HG03135 (cell line): ENCODE data around the gene GALNT2.

ENCODE experiments used
- ATAC-seq: cut with Tn5 transposase; IDR thresholded peaks from one replicate; pipeline ENCODE4 v1.9.1; 2021; ENCODE audit warnings: mild to moderate bottlenecking, moderate library complexity; ENCODE audit not compliant: unreplicated experiment

The GALNT2 gene

DNA sequence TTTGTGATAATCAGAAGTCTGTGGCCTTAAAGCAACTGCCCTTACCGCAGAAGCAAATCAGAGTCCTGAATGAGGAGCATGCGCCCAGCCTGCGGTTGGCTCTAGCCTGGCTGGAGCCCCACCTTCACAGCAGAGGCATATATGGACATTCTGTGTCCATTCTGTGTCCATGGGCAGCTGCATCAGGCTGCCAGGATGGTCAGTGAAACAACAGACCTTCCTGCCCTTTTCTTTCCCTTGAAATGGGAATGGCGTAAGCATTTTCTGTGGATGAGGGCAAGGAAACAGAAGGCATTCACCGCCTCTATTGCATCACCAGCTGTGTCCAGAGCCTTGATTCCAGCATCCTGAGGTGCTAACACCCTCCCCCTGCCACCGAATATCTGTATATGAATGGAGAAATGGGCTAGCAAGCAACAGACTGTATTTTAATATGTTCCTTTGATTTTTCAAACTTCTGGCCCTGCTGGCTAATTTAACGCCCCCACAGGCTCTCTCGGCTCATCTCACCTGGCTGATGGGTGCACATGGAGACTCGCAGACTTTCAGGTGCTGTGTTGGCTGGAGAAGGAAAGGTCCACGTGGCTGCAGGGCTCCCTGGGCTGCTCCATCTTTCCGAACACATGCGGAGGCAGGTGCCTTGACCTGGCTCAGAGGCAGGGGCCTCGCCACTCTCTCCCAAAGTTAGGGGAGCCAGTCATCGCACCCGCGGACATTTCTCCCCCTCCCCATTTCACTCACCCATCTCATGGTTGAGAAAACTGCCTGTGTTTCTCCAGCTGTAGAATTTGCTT, 159.2 kb downstream of the GALNT2 start:
- no peak for ATAC-seq

DNA sequence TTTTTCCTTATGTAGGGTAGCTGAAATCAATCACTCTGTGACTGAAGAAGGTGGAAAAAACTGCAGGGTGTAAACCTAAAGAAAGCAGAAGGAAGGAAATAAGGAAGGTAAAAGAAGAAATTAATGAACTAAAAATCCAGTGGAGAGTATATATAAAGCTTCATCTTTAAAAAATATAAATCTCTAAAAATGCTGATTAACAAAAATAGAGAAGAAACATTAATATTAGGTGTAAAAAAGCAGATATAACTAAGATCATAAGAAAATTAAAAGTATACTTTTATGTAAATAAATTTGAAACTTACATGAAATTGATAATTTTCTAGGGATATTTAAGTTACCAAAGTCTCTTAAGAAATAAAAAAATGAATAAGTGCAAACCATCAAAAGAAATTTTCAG, 159.8 kb downstream of the GALNT2 start:
- ATAC-seq, result no peak

DNA sequence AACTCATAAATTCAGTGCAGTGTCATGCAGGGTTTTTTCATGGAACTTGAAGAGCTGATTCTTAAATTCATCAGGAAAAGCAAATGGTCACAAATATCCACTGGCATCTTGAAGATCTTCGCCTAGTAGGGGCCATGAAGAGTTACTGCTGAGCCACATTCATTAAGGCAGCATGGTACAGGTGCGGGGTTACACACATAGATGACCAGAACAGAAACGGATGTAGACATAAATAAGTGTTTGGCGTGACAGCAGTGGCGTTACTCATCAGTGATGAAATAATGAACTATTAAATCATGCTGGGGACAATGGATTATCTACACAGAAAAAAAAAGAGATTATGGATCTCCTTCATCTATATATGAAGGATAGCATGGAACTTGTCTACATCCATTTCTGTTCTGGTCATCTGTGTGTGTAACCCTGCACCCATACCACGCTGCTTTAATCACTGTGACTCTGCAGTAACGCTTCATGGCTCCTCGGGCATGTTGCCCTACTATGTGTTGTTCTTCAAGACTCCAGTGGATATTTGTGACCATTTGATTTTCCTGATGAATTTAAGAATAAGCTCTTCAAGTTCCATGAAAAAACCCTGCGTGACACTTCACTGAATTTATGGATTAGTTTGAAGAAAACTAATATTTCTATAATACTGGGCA, 161.3 kb downstream of the GALNT2 start:
- no peak for ATAC-seq

DNA sequence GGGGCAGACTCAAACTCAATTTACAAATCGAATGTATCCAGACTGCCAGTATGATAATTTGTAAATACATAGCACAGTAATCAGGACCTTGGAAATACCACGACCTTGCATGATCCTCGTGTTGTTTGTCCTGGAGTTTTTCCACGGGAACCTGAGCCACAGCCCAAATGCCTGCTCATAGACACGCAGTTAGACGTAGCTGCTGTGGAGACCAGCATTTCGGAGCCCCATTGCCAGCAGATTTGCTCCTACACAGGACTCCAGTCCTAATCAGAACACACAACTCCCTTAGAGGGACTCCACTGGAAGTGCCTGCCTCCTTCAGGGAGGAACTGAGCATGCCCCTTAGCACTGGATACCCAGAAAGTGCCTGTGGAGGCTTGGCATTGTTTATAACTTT, 163.2 kb downstream of the GALNT2 start:
- no peak for ATAC-seq

DNA sequence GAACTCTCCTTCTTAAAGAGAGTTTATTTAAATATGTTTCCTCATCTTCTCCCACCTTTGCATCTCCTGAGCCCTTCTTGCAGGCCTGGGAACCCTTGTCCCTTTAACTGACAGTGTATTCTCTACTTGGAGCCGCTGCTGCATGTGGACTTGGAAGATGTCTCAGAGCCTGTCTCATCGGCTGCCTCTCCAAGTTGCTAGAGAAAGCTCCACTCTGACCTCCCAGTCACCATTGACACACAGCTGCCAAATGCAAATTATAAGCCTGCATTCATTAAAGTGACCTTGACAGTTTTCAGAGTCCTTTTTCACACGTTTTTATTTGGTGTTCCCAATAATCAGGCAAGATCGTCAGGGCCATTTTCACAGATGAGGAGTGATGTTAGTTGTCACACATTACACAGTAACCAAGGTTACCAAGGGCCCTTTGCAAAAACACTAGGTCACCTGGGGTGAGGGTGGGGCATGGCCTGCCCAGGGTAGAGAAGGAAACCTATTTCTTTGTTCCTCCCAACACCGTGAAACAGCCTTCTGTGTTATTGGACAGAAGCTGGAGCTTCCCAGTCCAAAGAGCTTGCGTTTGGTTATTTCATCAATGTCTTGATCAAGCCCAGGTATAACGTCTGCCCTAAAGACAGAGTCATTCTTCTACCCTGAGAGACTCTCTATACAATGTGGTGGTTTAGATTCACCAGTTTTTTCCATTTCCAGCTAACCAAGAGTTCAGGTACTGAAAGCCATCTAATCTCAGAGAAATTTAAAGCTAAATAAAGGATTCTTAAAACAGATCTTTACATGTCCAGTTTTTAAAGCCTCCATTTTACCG, 164.1 kb downstream of the GALNT2 start:
- ATAC-seq, result no peak

DNA sequence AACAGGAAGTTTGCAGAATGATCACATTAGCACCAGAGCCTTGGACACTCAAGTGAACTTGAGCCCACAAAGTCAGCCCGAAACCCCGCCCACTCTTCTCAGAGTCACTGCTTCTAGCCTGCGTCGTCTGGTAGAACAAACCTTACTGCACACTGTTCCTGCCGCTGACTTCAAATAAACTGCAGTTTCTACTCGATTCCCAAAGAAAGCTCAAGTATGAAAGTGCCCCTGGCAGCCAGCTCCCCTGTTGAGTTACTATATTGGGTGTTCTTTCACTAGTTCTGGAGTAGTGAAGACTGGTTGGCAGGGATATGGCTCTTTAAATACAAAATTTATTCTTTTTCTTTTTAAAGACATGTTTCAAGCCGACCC, 164.7 kb downstream of the GALNT2 start:
- ATAC-seq, result no peak

DNA sequence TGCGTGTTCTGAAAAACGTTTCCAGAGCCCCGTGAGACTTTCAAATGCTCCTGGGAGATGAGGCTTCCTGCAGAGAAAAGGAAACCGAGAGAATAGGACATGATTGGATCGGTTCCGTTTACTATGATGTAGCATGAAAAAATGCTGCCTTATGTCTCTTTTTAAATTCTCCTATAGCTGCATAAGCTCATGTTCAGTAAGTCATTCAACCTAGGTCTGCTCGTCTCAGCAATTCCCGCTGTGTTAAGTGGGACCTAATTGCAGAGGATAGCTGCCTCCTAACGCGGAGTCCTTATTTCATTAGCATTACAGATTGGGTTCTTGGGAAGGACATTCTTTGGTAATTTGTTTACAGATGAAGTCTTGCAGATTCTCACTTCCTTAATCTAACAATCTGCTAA, 165.3 kb downstream of the GALNT2 start:
- no peak for ATAC-seq

DNA sequence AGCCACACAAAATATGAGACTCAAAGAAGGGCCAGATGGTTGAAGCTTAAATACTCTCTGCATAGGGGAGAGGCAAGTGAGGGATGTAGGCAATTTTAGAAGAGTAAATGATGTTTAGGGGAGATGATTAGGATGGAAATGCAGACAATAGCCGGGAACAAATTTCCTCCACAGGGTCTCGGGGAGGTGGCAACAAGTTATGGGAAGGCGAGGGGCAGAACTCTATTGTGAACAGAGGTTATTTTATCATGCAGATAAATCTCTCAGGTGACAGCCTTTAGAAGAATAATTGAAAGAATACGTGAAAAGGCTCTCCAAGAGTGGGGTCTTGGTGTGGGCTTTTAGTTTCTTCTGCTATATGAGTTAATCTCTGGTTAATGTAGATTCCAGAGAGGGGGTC, 166.7 kb downstream of the GALNT2 start:
- ATAC-seq, result no peak

DNA sequence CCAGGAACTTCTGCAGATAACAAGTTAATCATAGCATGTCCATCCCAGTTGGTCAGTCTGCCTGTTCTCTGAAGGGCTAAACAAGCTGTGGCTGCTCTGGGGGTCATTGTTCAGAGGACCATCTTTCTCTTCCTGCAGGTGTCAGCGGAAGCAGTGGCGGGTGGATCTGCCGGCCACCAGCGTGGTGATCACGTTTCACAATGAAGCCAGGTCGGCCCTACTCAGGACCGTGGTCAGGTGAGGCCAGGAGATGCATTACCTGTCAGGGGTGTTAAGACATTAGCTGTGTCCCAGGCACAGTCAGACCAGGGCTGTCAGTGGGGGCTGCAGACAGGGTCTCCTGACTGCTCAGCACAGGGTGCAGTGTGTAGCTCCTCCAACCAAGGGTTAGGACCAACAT, 168.8 kb downstream of the GALNT2 start:
- no peak for ATAC-seq

DNA sequence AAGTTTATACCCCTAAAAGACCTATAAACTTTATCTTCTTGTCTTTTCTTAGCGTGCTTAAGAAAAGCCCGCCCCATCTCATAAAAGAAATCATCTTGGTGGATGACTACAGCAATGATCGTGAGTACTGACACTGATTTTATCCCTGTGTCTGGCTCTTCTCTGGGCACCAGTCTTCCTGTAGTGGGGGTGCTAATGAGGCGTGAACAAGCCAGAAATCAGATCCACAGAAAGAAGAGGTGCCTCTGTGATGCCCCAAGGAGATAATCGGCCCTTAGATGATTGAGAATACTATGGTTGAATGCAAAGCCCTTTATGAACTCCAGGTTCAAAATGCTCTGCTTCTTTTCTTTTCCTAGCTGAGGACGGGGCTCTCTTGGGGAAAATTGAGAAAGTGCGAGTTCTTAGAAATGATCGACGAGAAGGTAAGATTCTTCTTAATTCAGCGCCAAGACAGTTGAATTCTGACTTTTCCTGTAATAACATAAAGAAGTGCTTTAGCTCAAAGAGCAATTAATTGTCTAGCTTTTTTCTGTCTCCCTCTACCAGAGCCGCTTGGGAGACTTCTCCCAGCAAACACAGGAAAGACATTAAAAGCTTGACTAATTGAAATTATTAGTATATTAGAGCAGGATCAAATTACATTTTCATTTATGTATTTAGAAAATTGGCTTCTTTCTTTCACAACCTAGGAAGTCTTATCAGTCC, 169.4 kb downstream of the GALNT2 start:
- ATAC-seq, result no peak

DNA sequence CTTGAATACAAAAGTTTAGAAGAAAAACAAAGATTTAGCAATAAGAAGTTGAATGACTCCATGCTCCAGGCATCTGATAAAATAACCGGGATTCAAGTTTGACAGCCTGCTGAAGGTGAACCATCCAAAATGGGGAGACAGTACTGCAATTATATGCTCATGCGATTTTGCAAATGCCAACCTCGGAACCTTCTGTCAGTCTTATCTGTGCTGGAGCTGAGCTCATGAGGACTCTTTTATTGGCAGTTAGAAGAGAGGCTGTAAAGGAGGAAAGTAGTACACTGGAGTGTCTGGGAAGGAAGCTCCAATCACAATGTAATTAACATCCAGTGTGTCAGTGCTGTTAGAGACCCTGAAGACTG, 170.0 kb downstream of the GALNT2 start:
- no peak for ATAC-seq

DNA sequence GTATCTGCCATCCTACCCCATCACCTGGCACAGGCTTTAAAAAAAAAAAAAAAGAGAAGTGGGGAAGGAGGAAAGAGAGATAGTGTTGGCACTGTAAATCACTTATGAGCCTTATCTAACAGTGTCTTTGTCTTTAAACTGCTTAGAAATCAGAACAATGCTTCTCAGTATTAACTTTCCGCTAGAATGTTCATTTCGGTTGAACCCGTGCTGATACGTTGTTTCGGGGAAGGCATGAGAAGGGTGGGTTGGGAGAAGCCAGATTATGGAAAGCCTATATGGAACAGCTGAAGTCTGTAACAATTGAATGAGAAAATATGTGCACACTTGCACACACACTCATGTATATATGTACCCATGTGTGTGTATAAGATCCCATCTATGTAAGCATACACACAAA, 170.8 kb downstream of the GALNT2 start:
- no peak for ATAC-seq

DNA sequence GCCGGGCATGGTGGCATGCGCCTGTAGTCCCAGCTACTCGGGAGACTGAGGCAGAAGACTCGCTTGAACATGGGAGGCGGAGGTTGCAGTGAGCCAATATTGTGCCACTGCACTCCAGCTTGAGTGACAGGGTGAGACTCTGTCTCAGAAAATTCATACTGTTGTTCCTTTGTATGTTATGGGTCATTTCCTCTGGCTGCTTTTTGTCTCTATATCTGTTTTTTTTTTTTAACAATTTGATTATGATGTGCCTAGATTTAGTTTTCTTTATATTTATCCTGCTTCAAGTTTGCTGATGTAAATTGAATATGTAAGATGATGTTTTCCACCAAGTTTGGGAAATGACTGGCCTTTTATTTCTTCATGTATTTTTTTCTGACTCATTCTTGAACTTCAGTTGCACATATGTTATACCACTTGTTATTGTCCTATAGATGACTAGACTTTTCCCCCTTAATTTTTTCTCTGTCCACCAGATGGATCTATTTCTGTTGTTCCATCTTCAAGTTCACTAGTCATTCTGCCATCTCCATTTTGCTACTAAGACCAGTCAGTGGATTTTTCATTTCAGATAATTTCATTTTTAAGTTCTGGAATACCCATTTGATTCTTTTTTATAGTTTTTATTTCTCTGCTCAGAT, 173.5 kb downstream of the GALNT2 start:
- ATAC-seq, result no peak

DNA sequence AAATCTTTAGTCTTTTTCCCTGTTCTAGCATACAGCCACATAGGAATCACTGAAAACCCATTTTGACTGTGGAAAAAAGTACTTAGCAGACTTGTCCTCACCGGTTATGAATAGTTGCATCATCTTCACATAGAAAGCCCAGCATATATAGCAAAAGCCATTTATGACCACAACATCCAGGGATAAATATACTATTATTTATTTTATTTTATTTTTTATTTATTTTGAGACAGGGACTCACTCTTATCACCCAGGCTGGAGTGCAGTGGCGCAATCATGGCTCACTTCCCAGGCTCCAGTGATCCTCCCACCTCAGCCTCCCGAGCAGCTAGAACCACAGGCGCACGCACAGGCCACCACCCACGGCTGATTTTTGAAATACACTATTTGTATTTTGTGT, 175.3 kb downstream of the GALNT2 start:
- ATAC-seq, result no peak

DNA sequence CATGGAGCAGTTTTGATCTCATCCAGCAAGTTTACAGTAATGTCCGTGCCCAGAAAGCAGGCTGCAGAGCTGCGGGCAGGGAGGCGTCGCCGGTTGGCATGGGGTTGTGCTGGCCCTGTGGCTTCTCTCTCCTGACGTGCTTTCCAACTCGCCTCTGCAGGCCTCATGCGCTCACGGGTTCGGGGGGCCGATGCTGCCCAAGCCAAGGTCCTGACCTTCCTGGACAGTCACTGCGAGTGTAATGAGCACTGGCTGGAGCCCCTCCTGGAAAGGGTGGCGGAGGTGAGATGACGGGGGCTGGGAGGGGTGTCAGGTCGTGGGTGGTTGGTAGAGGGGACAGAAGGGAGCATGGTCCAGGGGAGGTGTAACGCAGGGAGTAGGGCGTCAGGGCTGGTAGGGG, 176.1 kb downstream of the GALNT2 start:
- ATAC-seq, result no peak

DNA sequence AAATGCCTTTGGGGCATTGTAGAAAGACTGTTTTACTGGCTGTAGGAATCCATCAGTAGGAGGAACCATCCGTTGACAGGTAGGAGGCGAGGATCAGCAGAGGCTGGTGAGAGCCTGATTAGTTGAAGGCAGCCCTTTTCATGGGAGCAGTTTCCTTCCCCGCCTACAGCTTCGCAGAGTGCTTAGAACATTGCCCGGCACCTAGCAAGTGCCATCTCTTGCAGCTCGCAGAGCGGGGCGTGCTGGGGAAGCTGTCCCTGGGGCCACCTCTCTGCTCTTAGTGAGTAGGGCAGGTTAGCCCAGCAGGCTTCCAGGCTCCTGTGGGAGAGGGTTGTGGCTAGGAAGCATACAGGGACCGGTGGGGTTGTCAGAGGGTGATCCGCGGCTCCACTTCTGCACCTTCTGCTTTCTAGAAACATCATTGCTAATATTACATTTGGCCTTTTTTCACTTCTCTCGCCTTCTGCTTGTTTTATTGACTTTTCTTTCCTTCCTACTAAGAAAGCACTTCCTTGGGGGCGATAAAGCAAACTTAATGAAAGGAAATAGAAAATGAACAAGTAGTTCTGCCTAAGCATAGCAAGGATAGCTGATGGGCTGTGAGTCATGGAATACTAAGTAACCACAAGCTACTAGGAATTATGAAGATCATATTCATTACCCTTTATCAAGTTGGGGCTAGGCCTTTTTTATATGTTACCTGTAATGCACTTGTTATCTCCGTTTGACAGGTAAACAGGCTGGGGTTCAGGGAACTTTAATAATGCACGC, 176.7 kb downstream of the GALNT2 start:
- ATAC-seq, result no peak

DNA sequence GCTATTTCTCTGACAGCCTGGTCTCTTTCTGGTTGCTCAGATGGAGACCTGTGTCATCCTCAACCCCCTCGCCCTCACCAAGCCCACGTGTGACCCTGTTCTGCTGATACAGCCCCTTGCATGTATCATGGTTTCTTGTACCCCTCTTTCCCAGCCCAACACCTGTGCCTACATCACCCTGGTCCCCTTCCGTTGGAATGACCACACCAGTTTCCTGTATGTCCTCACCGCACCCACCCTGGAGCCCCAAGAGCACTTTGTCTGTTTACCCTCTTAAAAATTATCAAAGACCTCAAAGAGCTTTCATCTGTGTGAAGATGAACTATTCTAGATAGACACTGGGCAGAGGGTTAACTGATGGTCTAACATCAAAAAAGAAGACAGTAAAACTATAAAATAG, 179.5 kb downstream of the GALNT2 start:
- no peak for ATAC-seq

DNA sequence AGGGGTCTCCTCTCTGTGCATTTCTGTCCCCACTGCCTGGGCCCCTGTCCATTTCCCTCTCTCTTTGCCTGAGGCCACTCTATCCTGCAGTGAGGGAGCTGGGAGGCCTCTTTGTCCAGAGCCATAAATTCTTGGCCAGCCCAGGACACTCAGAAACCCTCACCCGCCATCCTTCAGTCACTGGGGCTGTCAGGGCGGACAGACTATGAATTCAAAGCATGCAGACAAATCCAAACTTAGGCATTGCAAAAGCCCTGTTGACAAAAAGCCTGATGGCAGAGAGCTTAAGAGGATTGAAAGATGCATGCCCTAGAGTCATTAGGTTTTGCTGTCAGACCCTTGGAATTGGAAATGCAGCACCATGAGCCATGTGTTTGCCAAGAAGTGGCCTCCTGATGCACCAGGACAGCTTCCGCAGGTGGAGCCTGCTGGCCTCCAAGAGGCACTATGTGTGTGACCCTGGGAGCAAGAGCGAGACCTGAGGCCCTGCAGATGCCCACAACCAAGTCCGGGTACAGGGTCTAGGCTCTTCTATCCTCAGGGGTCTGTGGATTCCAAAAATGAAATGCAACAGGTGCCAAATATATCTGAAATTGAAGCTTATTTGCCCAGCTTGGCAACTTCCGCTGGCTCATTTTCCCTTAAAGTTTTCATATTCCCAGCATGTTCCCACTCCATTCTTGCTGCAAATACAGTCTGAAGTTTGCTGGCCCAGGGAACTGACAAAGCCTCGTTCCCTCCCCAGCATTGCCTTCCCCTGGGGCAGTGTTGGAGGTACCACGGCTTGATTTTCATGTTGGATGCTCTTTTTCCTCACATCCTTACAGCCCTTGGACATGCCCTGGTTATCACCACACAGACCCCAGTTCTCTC, 181.2 kb downstream of the GALNT2 start:
- no peak for ATAC-seq

DNA sequence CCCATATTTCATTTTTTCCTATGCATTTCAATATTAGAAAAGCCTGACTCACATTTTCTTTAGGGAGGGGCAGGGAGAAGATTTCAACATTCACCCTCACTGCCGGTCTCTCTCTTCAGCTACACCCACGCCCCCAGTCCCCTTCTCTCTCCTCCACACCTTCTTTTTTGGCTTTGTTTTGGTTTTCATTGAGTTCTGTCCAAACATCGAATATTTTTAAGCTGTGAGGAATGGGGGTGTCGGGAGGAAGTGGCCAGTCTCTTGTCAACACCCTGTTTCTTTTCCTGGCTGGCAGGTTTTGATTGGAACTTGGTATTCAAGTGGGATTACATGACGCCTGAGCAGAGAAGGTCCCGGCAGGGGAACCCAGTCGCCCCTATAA, 181.8 kb downstream of the GALNT2 start:
- no peak for ATAC-seq
